Measurements from ENCODE around the gene LMAN2L. TPM values are rescaled to one million over a fixed set of nuclear protein-coding genes. Genes with fewer than 3 reads are reported as not detected.

The LMAN2L gene
- total and polyA plus RNA-seq, 2 of the 8 experiments (the other 6 are each of a cell fraction or from before 2014, with no cell fraction given), result 14.3 to 17.6 TPM

GRCh38 chr2:96767135-96767871, 27.4 kb upstream of the LMAN2L start:
- Histone ChIP-seq H3K79me1 (ENCODE audit: low read depth, low read length) (peaks cover 12% of the 10 kb centered on the region), H3K9ac (replicated peaks in 1 of 4; ENCODE audit: extremely low read depth in 1 of 4, low read depth in 3 of 4, low read length in 3 of 4) (no peak overlapping the region), H3K23me2 (ENCODE audit: low read depth, low read length) (peaks cover 5% of the 10 kb centered on the region), H3K56ac (replicated peaks; ENCODE audit: insufficient read length, low read depth, low read length) (no peak overlapping the region), H3K27me3 (replicated peaks in 1 of 4; ENCODE audit: control insufficient read depth in 3 of 4, extremely low read depth in 1 of 4, insufficient read depth in 3 of 4, low read length in 3 of 4) (no peaks in the 10 kb centered on the region; a peak in 2 of 7 replicates), H3K4me3 (ENCODE audit: extremely low read depth in 1 of 4, insufficient read depth in 2 of 4, low read depth in 3 of 4, low read length in 4 of 4) (no peak overlapping the region), H2AK5ac (ENCODE audit: low read depth, low read length) (no peak overlapping the region), H3K4me2 (ENCODE audit: insufficient read depth in 1 of 2, low read depth in 2 of 2, low read length in 2 of 2) (no peak overlapping the region), H4K8ac (ENCODE audit: extremely low read depth, insufficient read depth, low read length) (no peak overlapping the region), H2BK5ac (ENCODE audit: low read depth, low read length) (no peak overlapping the region), H4K5ac (ENCODE audit: insufficient read length, low read depth, low read length) (no peak overlapping the region), H3K23ac (ENCODE audit: insufficient read length) (no peak overlapping the region), H2BK120ac (replicated peaks; ENCODE audit: low read depth, low read length) (no peak overlapping the region), H3K18ac (ENCODE audit: extremely low read depth, low read length) (no peak overlapping the region), H3K36me3 (ENCODE audit: control insufficient read depth in 2 of 4, insufficient read depth in 4 of 4, low read length in 3 of 4) (no peaks in the 10 kb centered on the region), H2AFZ (ENCODE audit: low read length) (no peak overlapping the region), H3K4me1 (replicated peaks in 1 of 4; ENCODE audit: control insufficient read depth in 3 of 4, insufficient read depth in 4 of 4, low read length in 3 of 4) (peaks cover 6 to 20% (median 15%) of the 10 kb centered on the region in 4 experiments), H2BK12ac (ENCODE audit: low read depth, low read length) (no peak overlapping the region), H2BK15ac (ENCODE audit: low read length) (no peak overlapping the region), H3K9me3 (ENCODE audit: insufficient read depth in 2 of 2, low read depth in 1 of 2, low read length in 1 of 2) (no peaks in the 10 kb centered on the region), H2BK20ac (ENCODE audit: low read length) (no peak overlapping the region), H3K4ac (replicated peaks; ENCODE audit: insufficient read length, low read depth, low read length) (no peak overlapping the region), H3K14ac (ENCODE audit: insufficient read length) (no peak overlapping the region), H3K27ac (ENCODE audit: low read depth, low read length) (no peak overlapping the region), H3K79me2 (ENCODE audit: control insufficient read depth in 1 of 2, insufficient read depth in 2 of 2, low read length in 2 of 2) (peaks cover 0 to 16% of the 10 kb centered on the region in 2 experiments; a peak in 1 of 4 replicates), H4K91ac (replicated peaks; ENCODE audit: insufficient read length, low read length) (no peak overlapping the region), H4K20me1 (replicated peaks in 1 of 2; ENCODE audit: control insufficient read depth in 1 of 2, insufficient read depth in 2 of 2, low read length in 2 of 2) (peaks cover 0 to 7% of the 10 kb centered on the region in 2 experiments)
- WGBS, 2 experiments (ENCODE audit: extremely low coverage in 1 of 2, insufficient coverage in 1 of 2, insufficient read length in 1 of 2, insufficient replicate concordance in 2 of 2, low coverage in 1 of 2, low lambda C conversion rate in 2 of 2, missing lambda C conversion rate in 1 of 2), result 79% methylated on average over 9 of the region's 9 CpGs; no CpG with 5 or more reads in 1 of the 2 experiments
- DNase-seq (ENCODE audit: low read depth in 1 of 2, low spot score in 2 of 2) (no peak), FAIRE-seq (no peak)
- POLR2A ChIA-PET (ENCODE audit: partially characterized antibody), result interaction anchor here (1.3 to 1.6 kb wide), 2 partner anchors 15 to 158 kb away, joined by 3 read pairs; no protein-coding TSS in a partner anchor
- CTCF ChIA-PET (ENCODE audit: partially characterized antibody), result interaction anchor here (0.6 to 6.8 kb wide), 6 partner anchors 9 to 233 kb away, joined by 3 to 64 read pairs (median 3); no protein-coding TSS in a partner anchor
- TF ChIP-seq SIX5 (IDR thresholded peaks at IDR 0.05; ENCODE audit: low read depth, low read length), result no peak
- TF ChIP-seq CBX8 (IDR thresholded peaks at IDR 0.05; ENCODE audit: borderline replicate concordance, low read depth, low read length), result no peak
- TF ChIP-seq, protein P1, sequence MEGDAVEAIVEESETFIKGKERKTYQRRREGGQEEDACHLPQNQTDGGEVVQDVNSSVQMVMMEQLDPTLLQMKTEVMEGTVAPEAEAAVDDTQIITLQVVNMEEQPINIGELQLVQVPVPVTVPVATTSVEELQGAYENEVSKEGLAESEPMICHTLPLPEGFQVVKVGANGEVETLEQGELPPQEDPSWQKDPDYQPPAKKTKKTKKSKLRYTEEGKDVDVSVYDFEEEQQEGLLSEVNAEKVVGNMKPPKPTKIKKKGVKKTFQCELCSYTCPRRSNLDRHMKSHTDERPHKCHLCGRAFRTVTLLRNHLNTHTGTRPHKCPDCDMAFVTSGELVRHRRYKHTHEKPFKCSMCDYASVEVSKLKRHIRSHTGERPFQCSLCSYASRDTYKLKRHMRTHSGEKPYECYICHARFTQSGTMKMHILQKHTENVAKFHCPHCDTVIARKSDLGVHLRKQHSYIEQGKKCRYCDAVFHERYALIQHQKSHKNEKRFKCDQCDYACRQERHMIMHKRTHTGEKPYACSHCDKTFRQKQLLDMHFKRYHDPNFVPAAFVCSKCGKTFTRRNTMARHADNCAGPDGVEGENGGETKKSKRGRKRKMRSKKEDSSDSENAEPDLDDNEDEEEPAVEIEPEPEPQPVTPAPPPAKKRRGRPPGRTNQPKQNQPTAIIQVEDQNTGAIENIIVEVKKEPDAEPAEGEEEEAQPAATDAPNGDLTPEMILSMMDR (IDR thresholded peaks at IDR 0.05; ENCODE audit: control extremely low read depth in 1 of 3, insufficient read depth in 1 of 3, low read depth in 1 of 3, low read length in 3 of 3), result no peak
- no peak for TF ChIP-seq POU5F1 (IDR thresholded peaks at IDR 0.05; ENCODE audit: low read depth, low read length)
- no peak for TF ChIP-seq HDAC6 (IDR thresholded peaks at IDR 0.05; ENCODE audit: low read depth, low read length)
- TF ChIP-seq BCL11A (IDR thresholded peaks at IDR 0.05; ENCODE audit: low read depth in 2 of 2, low read length in 2 of 2), result no peak
- TF ChIP-seq SIRT6 (IDR thresholded peaks at IDR 0.05; ENCODE audit: low read length), result no peak
- no peak for TF ChIP-seq ASH2L (IDR thresholded peaks at IDR 0.05; ENCODE audit: low read length)
- TF ChIP-seq BRCA1 (IDR thresholded peaks at IDR 0.05; ENCODE audit: low read depth, low read length), result no peak
- no peak for TF ChIP-seq HDAC2 (IDR thresholded peaks at IDR 0.05; ENCODE audit: borderline replicate concordance in 1 of 2, low read depth in 2 of 2, low read length in 2 of 2)

All from H1 (cell line).